K562 (cell line): ENCODE data around the gene TP53I13. TPM values are rescaled to one million over a fixed set of nuclear protein-coding genes. Genes with fewer than 3 reads are reported as not detected.

Source experiments
- AFF1 ChIP-seq, 2 experiments: fragments of 450-650 bp; IDR thresholded peaks; 2 replicates each; pipeline ENCODE4 v1.6.1; 2018; ENCODE audit warnings: mild to moderate bottlenecking in 2 of 2, low read depth in 1 of 2; ENCODE audit not compliant: partially characterized antibody in 2 of 2
- CHAMP1 ChIP-seq: fragments of 450-650 bp; IDR thresholded peaks from 2 replicates; pipeline ENCODE4 v1.6.1; 2016; ENCODE audit warnings: mild to moderate bottlenecking
- ESRRA ChIP-seq: fragments of 450-650 bp; IDR thresholded peaks from 2 replicates; pipeline ENCODE4 v1.6.1; 2014; ENCODE audit warnings: low read depth, mild to moderate bottlenecking, moderate library complexity, borderline replicate concordance
- KDM4B ChIP-seq, 2 experiments: fragments of 450-650 bp in 1 of 2; sonication (generic) in 1 of 2; IDR thresholded peaks; 2 replicates each; pipeline ENCODE4 v1.6.1; 2016 to 2017; ENCODE audit warnings: borderline replicate concordance in 2 of 2, antibody characterized with exemption in 1 of 2, low read depth in 1 of 2, mild to moderate bottlenecking in 1 of 2
- MAZ ChIP-seq, 2 experiments: fragments of 450-650 bp in 1 of 2; sonication (generic) in 1 of 2; formaldehyde crosslinking; IDR thresholded peaks in 1 of 2; conservative IDR thresholded peaks in 1 of 2; 2 replicates each; pipeline versions ENCODE4 v1.4.0 to v1.5.0; 2020; ENCODE audit warnings: mild to moderate bottlenecking in 1 of 2, missing genetic modification reagents in 1 of 2
- MCM3 ChIP-seq: fragments of 450-650 bp; IDR thresholded peaks from 2 replicates; pipeline ENCODE4 v1.6.1; 2016
- NFIC ChIP-seq: fragments of 450-650 bp; IDR thresholded peaks from 2 replicates; pipeline ENCODE4 v1.6.1; 2017; ENCODE audit warnings: mild to moderate bottlenecking, inconsistent platforms
- POLR2A ChIP-seq: fragments of 450-650 bp; conservative IDR thresholded peaks from 2 replicates; pipeline ENCODE4 v1.6.1; 2016
- SIX5 ChIP-seq, 2 experiments: IDR thresholded peaks; 2 replicates each; pipeline ENCODE4 v1.6.1; 2011; ENCODE audit warnings: low read length in 2 of 2, borderline replicate concordance in 1 of 2, low read depth in 1 of 2, mild to moderate bottlenecking in 1 of 2, moderate library complexity in 1 of 2; ENCODE audit not compliant: insufficient read depth in 1 of 2
- SP2 ChIP-seq: IDR thresholded peaks from 2 replicates; pipeline ENCODE4 v1.6.1; 2011; ENCODE audit warnings: mild to moderate bottlenecking, low read depth, low read length, moderate library complexity; ENCODE audit not compliant: poor library complexity, severe bottlenecking; ENCODE audit errors: extremely low read depth
- TAF15 ChIP-seq: fragments of 200-400 bp; formaldehyde crosslinking; IDR thresholded peaks from 2 replicates; pipeline ENCODE4 v1.6.1; 2017; ENCODE audit warnings: mild to moderate bottlenecking, low read depth, low read length, moderate library complexity
- ZBTB7A ChIP-seq: IDR thresholded peaks from 2 replicates; pipeline ENCODE4 v1.6.1; 2011; ENCODE audit warnings: low read depth, mild to moderate bottlenecking, low read length, moderate library complexity, borderline replicate concordance; ENCODE audit not compliant: control insufficient read depth
- ZKSCAN1 ChIP-seq: fragments of 150-350 bp; IDR thresholded peaks from 2 replicates; pipeline ENCODE4 v1.6.1; 2016; ENCODE audit warnings: low read depth, low read length
- ZNF143 ChIP-seq: sonication (generic); formaldehyde crosslinking; IDR thresholded peaks from 2 replicates; pipeline ENCODE4 v1.9.0; 2022; ENCODE audit warnings: mild to moderate bottlenecking, missing genetic modification reagents
- ZNF740 ChIP-seq, 3 experiments: fragments of 200-800 bp in 1 of 3; sonication (Bioruptor generic) in 1 of 3; sonication (generic) in 1 of 3; formaldehyde crosslinking in 1 of 3; IDR thresholded peaks; 2 replicates each; pipeline versions ENCODE4 v1.6.1 to v1.8.0; 2016 to 2022; ENCODE audit warnings: mild to moderate bottlenecking in 2 of 3, missing compliant biosample characterization in 2 of 3, missing genetic modification characterization in 2 of 3, missing genetic modification reagents in 1 of 3
- polyA plus RNA-seq, 8 experiments: library from polyadenylated mRNA; depleted of rRNA in 4 of 8; stranded (reverse) in 5 of 8; unstranded in 3 of 8; fragments of >200 nt; fragmentation: Nextera tagmentation in 2 of 8; fragmentation: Illumina TruSeq in 1 of 8; extraction: Ambion mirVana in 2 of 8; extraction: Trizol in 1 of 8; gene quantifications; 2 replicates each; pipeline versions ENCODE4 v1.2.1 to v1.2.3, GENCODE V29; 2011 to 2014; ENCODE audit warnings: inconsistent platforms in 1 of 8, missing spikeins in 1 of 8
- total RNA-seq, 7 experiments: library from RNA; depleted of rRNA in 6 of 7; stranded (reverse); fragments of >200 nt in 6 of 7; fragmentation: Illumina TruSeq in 2 of 7; extraction: Trizol in 2 of 7; gene quantifications; 2 replicates each; pipeline versions ENCODE4 v1.2.1 to v1.2.3, GENCODE V29; 2011 to 2021; ENCODE audit warnings: low replicate concordance in 1 of 7

The TP53I13 gene
- total and polyA plus RNA-seq, 9 of the 15 experiments (the other 6 are each of a cell fraction or from before 2014, with no cell fraction given), result 0.08 to 28.3 (median 9.1) TPM

GRCh38 chr17:29592850-29593551 is 24.5 kb downstream of the TP53I13 start, which contains the start of gene ANKRD13B (continued):
- TF ChIP-seq TAF15, result no peak
- peak; percentile 35; the same call in 1 of the 2 replicates for TF ChIP-seq ZBTB7A
- TF ChIP-seq ZKSCAN1, result no peak
- peak; percentile 69 for TF ChIP-seq NFIC
- no peak for TF ChIP-seq SP2
- peak in 1 of 2 experiments; percentile 82 for TF ChIP-seq AFF1 (IDR thresholded peaks at IDR 0.05; ENCODE audit: low read depth in 1 of 2, partially characterized antibody in 2 of 2)
- no peak for TF ChIP-seq MCM3
- peak; percentile 78 for TF ChIP-seq ZNF143 (CRISPR knock-in tag)
- no peak for TF ChIP-seq KDM4B (IDR thresholded peaks at IDR 0.05; ENCODE audit: borderline replicate concordance in 2 of 2, low read depth in 1 of 2)
- TF ChIP-seq SIX5 (IDR thresholded peaks at IDR 0.05; ENCODE audit: borderline replicate concordance in 1 of 2, insufficient read depth in 1 of 2, low read depth in 1 of 2, low read length in 2 of 2), result peak; percentile 28 to 53; a peak in 3 of 4 replicates
- peak; percentile 93 for TF ChIP-seq ZNF740 (CRISPR knock-in tag; IDR thresholded peaks at IDR 0.05)
- TF ChIP-seq ZNF740 (tag; IDR thresholded peaks at IDR 0.05), result peak in 1 of 2 experiments; percentile 81; a peak in 2 of 4 replicates
- TF ChIP-seq ESRRA, result no peak
- TF ChIP-seq POLR2A, result no peak
- no peak for TF ChIP-seq CHAMP1
- TF ChIP-seq MAZ (CRISPR knock-in tag; conservative IDR thresholded peaks at IDR 0.05 in 1 of 2, IDR thresholded peaks at IDR 0.05 in 1 of 2), result peak in 1 of 2 experiments; percentile 18; a peak in 1 of 4 replicates
